H9 (cell line): ENCODE data around the gene NRXN2. TPM values are rescaled to one million over a fixed set of nuclear protein-coding genes. Genes with fewer than 3 reads are reported as not detected.

Experiments used
- DNase-seq: peaks from one replicate; pipeline ENCODE4 v3.0.0-alpha.2; 2017
- H2AFZ ChIP-seq: one replicate; pipeline ENCODE4 v1.6.1; 2013; ENCODE audit warnings: mild to moderate bottlenecking, low read length, control low read depth, moderate library complexity
- H2AK5ac ChIP-seq: 2 replicates; pipeline ENCODE4 v1.6.1; 2013; ENCODE audit warnings: low read length, control low read depth, mixed read lengths; ENCODE audit not compliant: insufficient read length
- H2BK120ac ChIP-seq: one replicate; pipeline ENCODE4 v1.6.1; 2013; ENCODE audit warnings: low read depth, mild to moderate bottlenecking, low read length, control low read depth, inconsistent platforms; ENCODE audit not compliant: poor library complexity, severe bottlenecking
- H2BK12ac ChIP-seq: 2 replicates; pipeline ENCODE4 v1.6.1; 2013; ENCODE audit warnings: low read length, control low read depth, mixed read lengths, low read depth; ENCODE audit not compliant: insufficient read length
- H2BK15ac ChIP-seq: 2 replicates; pipeline ENCODE4 v1.6.1; 2013; ENCODE audit warnings: low read depth, low read length, control low read depth
- H2BK20ac ChIP-seq: one replicate; pipeline ENCODE4 v1.6.1; 2013; ENCODE audit warnings: low read depth, mild to moderate bottlenecking, low read length, control low read depth, inconsistent platforms; ENCODE audit not compliant: poor library complexity, severe bottlenecking
- H2BK5ac ChIP-seq: 2 replicates; pipeline ENCODE4 v1.6.1; 2013; ENCODE audit warnings: low read length, control low read depth, mixed read lengths; ENCODE audit not compliant: insufficient read length
- H3K14ac ChIP-seq: 2 replicates; pipeline ENCODE4 v1.6.1; 2013; ENCODE audit warnings: low read length, control low read depth; ENCODE audit not compliant: insufficient read depth
- H3K18ac ChIP-seq: 2 replicates; pipeline ENCODE4 v1.6.1; 2013; ENCODE audit warnings: low read depth, mild to moderate bottlenecking, mixed read lengths, low read length, control low read depth; ENCODE audit not compliant: insufficient read length
- H3K23ac ChIP-seq: 2 replicates; pipeline ENCODE4 v1.6.1; 2013; ENCODE audit warnings: low read length, control low read depth, mixed read lengths, low read depth; ENCODE audit not compliant: insufficient read length
- H3K23me2 ChIP-seq: 2 replicates; pipeline ENCODE4 v1.6.1; 2013; ENCODE audit warnings: low read depth, mild to moderate bottlenecking, mixed read lengths, low read length, control low read depth; ENCODE audit not compliant: insufficient read length, poor library complexity, severe bottlenecking
- H3K27ac ChIP-seq: 2 replicates; pipeline ENCODE4 v1.5.1; 2013; ENCODE audit warnings: low read length, control low read depth, mixed read lengths, low read depth; ENCODE audit not compliant: insufficient read length
- H3K27me3 ChIP-seq: 2 replicates; pipeline ENCODE4 v1.6.1; 2013; ENCODE audit warnings: low read length, control low read depth, inconsistent platforms; ENCODE audit not compliant: insufficient read depth
- H3K4ac ChIP-seq: 2 replicates; pipeline ENCODE4 v1.6.1; 2013; ENCODE audit warnings: low read depth, mild to moderate bottlenecking, control low read depth, inconsistent platforms, low read length, moderate library complexity
- H3K4me1 ChIP-seq: 2 replicates; pipeline ENCODE4 v1.6.1; 2013; ENCODE audit warnings: low read length, control low read depth, inconsistent platforms; ENCODE audit not compliant: insufficient read depth
- H3K4me2 ChIP-seq: 2 replicates; pipeline ENCODE4 v1.6.1; 2013; ENCODE audit warnings: low read length, control low read depth, mixed read lengths; ENCODE audit not compliant: insufficient read length, insufficient read depth
- H3K56ac ChIP-seq: 2 replicates; pipeline ENCODE4 v1.6.1; 2013; ENCODE audit warnings: low read depth, mild to moderate bottlenecking, mixed read lengths, low read length, control low read depth; ENCODE audit not compliant: insufficient read length
- H3K79me1 ChIP-seq: 2 replicates; pipeline ENCODE4 v1.6.1; 2013; ENCODE audit warnings: low read depth, mild to moderate bottlenecking, moderate library complexity, low read length, control low read depth, inconsistent platforms; ENCODE audit not compliant: insufficient read depth, poor library complexity, severe bottlenecking
- H3K79me2 ChIP-seq: 2 replicates; pipeline ENCODE4 v1.6.1; 2013; ENCODE audit warnings: low read length, control low read depth, inconsistent platforms; ENCODE audit not compliant: insufficient read depth
- H3K9ac ChIP-seq: 2 replicates; pipeline ENCODE4 v1.6.1; 2013; ENCODE audit warnings: low read length, control low read depth, mixed read lengths; ENCODE audit not compliant: insufficient read length; ENCODE audit errors: extremely low read depth
- H3K9me3 ChIP-seq: one replicate; pipeline ENCODE4 v1.6.1; 2013; ENCODE audit warnings: low read depth, low read length, inconsistent platforms; ENCODE audit not compliant: control insufficient read depth
- H3T11ph ChIP-seq: one replicate; pipeline ENCODE4 v1.6.1; 2013; ENCODE audit warnings: mild to moderate bottlenecking, low read length, control low read depth, inconsistent platforms
- H4K20me1 ChIP-seq: one replicate; pipeline ENCODE4 v1.6.1; 2013; ENCODE audit not compliant: control insufficient read depth, insufficient read length, insufficient read depth
- H4K5ac ChIP-seq: 2 replicates; pipeline ENCODE4 v1.6.1; 2013; ENCODE audit warnings: low read depth, mild to moderate bottlenecking, mixed read lengths, low read length, control low read depth; ENCODE audit not compliant: insufficient read length
- H4K8ac ChIP-seq: replicated peaks from 2 replicates; pipeline ENCODE4 v1.6.1; 2013; ENCODE audit warnings: low read length, control low read depth, mixed read lengths, low read depth; ENCODE audit not compliant: insufficient read length
- H4K91ac ChIP-seq: 2 replicates; pipeline ENCODE4 v1.6.1; 2013; ENCODE audit warnings: low read depth, mild to moderate bottlenecking, moderate library complexity, mixed read lengths, low read length, control low read depth; ENCODE audit not compliant: insufficient read length
- H3K27ac Mint-ChIP-seq, 3 experiments: 2 replicates in 2 of 3; 3 replicates in 1 of 3; pipeline ENCODE4 v1.8.0; 2020 to 2021; ENCODE audit warnings: mixed read lengths in 3 of 3, mild to moderate bottlenecking in 1 of 3, moderate library complexity in 1 of 3
- H3K27me3 Mint-ChIP-seq: 2 replicates; pipeline ENCODE4 v1.8.0; 2021; ENCODE audit warnings: low read depth, mild to moderate bottlenecking, moderate library complexity, mixed read lengths
- H3K36me3 Mint-ChIP-seq, 3 experiments: 2 replicates in 2 of 3; 3 replicates in 1 of 3; pipeline ENCODE4 v1.8.0; 2020 to 2021; ENCODE audit warnings: low read depth in 3 of 3, mixed read lengths in 3 of 3; ENCODE audit not compliant: insufficient read depth in 1 of 3
- H3K4me1 Mint-ChIP-seq, 2 experiments: 2 replicates each; pipeline ENCODE4 v1.8.0; 2020; ENCODE audit warnings: mixed read lengths in 2 of 2
- H3K4me3 Mint-ChIP-seq, 2 experiments: 2 replicates in 1 of 2; 3 replicates in 1 of 2; pipeline ENCODE4 v1.8.0; 2020 to 2021; ENCODE audit warnings: mild to moderate bottlenecking in 2 of 2, mixed read lengths in 2 of 2, moderate library complexity in 1 of 2
- H3K9me3 Mint-ChIP-seq, 2 experiments: 2 replicates in 1 of 2; 3 replicates in 1 of 2; pipeline ENCODE4 v1.8.0; 2020; ENCODE audit warnings: mild to moderate bottlenecking in 2 of 2, mixed read lengths in 2 of 2, moderate library complexity in 1 of 2
- CTCF ChIP-seq: fragments of 200-600 bp; sonication (generic); conservative IDR thresholded peaks from 3 replicates; pipeline ENCODE4 v1.8.0; 2021; ENCODE audit warnings: antibody characterized with exemption, mild to moderate bottlenecking
- WGBS: extraction: QIAGEN DNeasy Blood & Tissue Kit; methylation state at CpG from one replicate; pipeline ENCODE4 v1.1.7; 2013; ENCODE audit warnings: missing lambda C conversion rate, low lambda C conversion rate, mixed read lengths; ENCODE audit not compliant: insufficient read length; ENCODE audit errors: extremely low coverage; 5-methylcytosine and 5-hydroxymethylcytosine counted together
- total RNA-seq: library from RNA; stranded (reverse); gene quantifications from 2 replicates; pipeline ENCODE4 v1.2.1, GENCODE V29; 2021

Gene NRXN2
- total RNA-seq, 1 experiment from 2014 or later: 3.9 TPM

- H3K27me3 ChIP-seq: no peaks in the 10 kb centered on the region
- Mint-ChIP-seq H3K9me3 (no peaks in the 10 kb centered on the region), H3K4me3 (no peak overlapping the region), H3K4me1 (peaks cover 12 to 23% of the 10 kb centered on the region in 2 experiments), H3K27me3 (peaks cover 83% of the 10 kb centered on the region), H3K36me3 (no peaks in the 10 kb centered on the region), H3K27ac (no peak overlapping the region)
- WGBS: no CpG with 5 or more reads among the region's 8 CpGs
- no peaks in the 10 kb centered on the region for H3K4me1 ChIP-seq
- no peak overlapping the region for H3K18ac ChIP-seq
- no peak overlapping the region for H3K56ac ChIP-seq
- no peaks in the 10 kb centered on the region for H3K79me2 ChIP-seq
- no peak overlapping the region for H2BK20ac ChIP-seq
- no peak overlapping the region for H3T11ph ChIP-seq
- no peak overlapping the region for H4K91ac ChIP-seq
- no peak overlapping the region for H3K14ac ChIP-seq
- no peaks in the 10 kb centered on the region for H4K20me1 ChIP-seq
- no peak overlapping the region for H3K27ac ChIP-seq
- no peaks in the 10 kb centered on the region for H3K79me1 ChIP-seq
- no peak overlapping the region for H2BK120ac ChIP-seq
- no peak overlapping the region for H2AK5ac ChIP-seq
- H2BK15ac ChIP-seq: no peak overlapping the region
- TF ChIP-seq CTCF: no peak
- H3K23me2 ChIP-seq: no peaks in the 10 kb centered on the region
- H3K9ac ChIP-seq: no peak overlapping the region
- no peak overlapping the region for H3K23ac ChIP-seq
- no peak overlapping the region for H2BK12ac ChIP-seq
- H4K8ac ChIP-seq: no peak overlapping the region
- no peak overlapping the region for H3K4ac ChIP-seq
- no peaks in the 10 kb centered on the region for H3K9me3 ChIP-seq
- DNase-seq: no peak
- H2AFZ ChIP-seq: no peak overlapping the region
- no peak overlapping the region for H2BK5ac ChIP-seq
- no peak overlapping the region for H3K4me2 ChIP-seq
- no peak overlapping the region for H4K5ac ChIP-seq
These were observed 27.0 kb downstream of the NRXN2 start for GRCh38 chr11:64696045-64696444.
